Testis (tissue), 3 donors: ENCODE data around the gene SPSB1. TPM values are rescaled to one million over a fixed set of nuclear protein-coding genes. Genes with fewer than 3 reads are reported as not detected.
A peak's percentile ranks its signal among the peaks of the same experiment; 100 is the strongest.

Source experiments
- DNase-seq: peaks from one replicate; pipeline ENCODE4 v3.0.0-alpha.2; 2019
- H3K27ac ChIP-seq, 2 donors: fragments of 200-600 bp; sonication (generic); one replicate each; pipeline ENCODE4 v1.5.1; 2019
- H3K27me3 ChIP-seq: fragments of 200-600 bp; sonication (generic); one replicate; pipeline ENCODE4 v1.5.1; 2019
- H3K36me3 ChIP-seq: fragments of 200-600 bp; sonication (generic); one replicate; pipeline ENCODE4 v1.5.1; 2017; ENCODE audit warnings: low read depth; ENCODE audit errors: missing control alignments
- H3K4me1 ChIP-seq: fragments of 200-600 bp; sonication (generic); one replicate; pipeline ENCODE4 v1.5.1; 2019
- H3K4me3 ChIP-seq, 2 donors: fragments of 200-600 bp; sonication (generic); one replicate each; pipeline ENCODE4 v1.5.1; 2017 to 2019
- H3K9me3 ChIP-seq: fragments of 200-600 bp; sonication (generic); one replicate; pipeline ENCODE4 v1.5.1; 2017
- POLR2A ChIP-seq: fragments of 450-650 bp; IDR thresholded peaks from one replicate; pipeline ENCODE4 v1.6.1; 2017; ENCODE audit warnings: antibody characterized with exemption, mild to moderate bottlenecking, moderate library complexity
- WGBS, 2 donors: methylation state at CpG; one replicate each; pipeline ENCODE4 v1.1.5; 2018; 5-methylcytosine and 5-hydroxymethylcytosine counted together
- intact Hi-C: fragments of 100-400 bp; cut with DNase I; formaldehyde crosslinking; loops from one replicate; pipeline ENCODE4 v1.15.1; 2023; ENCODE audit warnings: low total_unique reads
- polyA plus RNA-seq: library from polyadenylated mRNA; stranded (reverse); fragments of 350-450 nt; fragmentation: Illumina TruSeq; extraction: RNeasy Lipid Tissue Mini Kit (QIAGEN cat#74804); gene quantifications from one replicate; pipeline ENCODE4 v1.2.3, GENCODE V29; 2014; ENCODE audit warnings: low read depth, low replicate concordance; ENCODE audit not compliant: insufficient read depth
- total RNA-seq, 2 donors: library from RNA; depleted of rRNA; stranded (reverse); fragments of >200 nt; gene quantifications; one replicate each; pipeline ENCODE4 v1.2.3, GENCODE V29; 2016
- TF ChIP-seq, protein P1 (sequence below), 3 experiments: fragments of 450-650 bp in 2 of 3; fragments of 200-600 bp in 1 of 3; sonication (generic) in 1 of 3; IDR thresholded peaks; one replicate each; pipeline ENCODE4 v1.5.1; 2016 to 2019; ENCODE audit warnings: antibody characterized with exemption in 3 of 3, mild to moderate bottlenecking in 2 of 3, moderate library complexity in 1 of 3

Gene SPSB1
- total and polyA plus RNA-seq, 3 donors from 2014 or later = 19.8 to 37.9 (median 30.0) TPM

DNA sequence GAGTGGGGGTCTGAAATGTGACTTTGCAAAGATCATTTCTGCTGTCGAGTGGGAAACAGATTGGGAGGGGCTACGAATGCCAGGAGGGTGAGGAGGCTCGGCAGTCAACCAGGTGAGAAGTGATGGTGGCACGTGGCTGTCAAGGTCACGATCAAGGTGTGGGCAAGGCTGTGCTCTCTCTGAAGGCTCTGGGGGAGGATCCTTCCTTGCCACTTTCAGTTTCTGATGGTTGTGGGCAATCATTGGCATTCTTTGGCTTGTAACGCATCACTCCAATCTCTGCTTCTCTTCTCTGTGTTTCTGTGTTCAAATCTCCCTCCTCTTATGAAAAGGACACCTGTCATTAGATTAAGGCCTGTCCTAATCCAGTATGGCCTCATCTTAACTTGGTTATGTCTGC, 6.1 kb upstream of the SPSB1 start:
- H3K4me1 ChIP-seq = peaks cover 21% of the 10 kb centered on the region
- intact Hi-C loops = no loop called here
- 72 to 73% methylated on average over 6 of the region's 6 CpGs for WGBS, 2 donors
- H3K27me3 ChIP-seq = no peaks in the 10 kb centered on the region
- DNase-seq = no peak
- H3K36me3 ChIP-seq = no peaks in the 10 kb centered on the region
- H3K9me3 ChIP-seq = no peaks in the 10 kb centered on the region
- no peak overlapping the region for H3K4me3 ChIP-seq
- no peak overlapping the region for H3K27ac ChIP-seq
- no peak for TF ChIP-seq POLR2A
- TF ChIP-seq, protein P1, sequence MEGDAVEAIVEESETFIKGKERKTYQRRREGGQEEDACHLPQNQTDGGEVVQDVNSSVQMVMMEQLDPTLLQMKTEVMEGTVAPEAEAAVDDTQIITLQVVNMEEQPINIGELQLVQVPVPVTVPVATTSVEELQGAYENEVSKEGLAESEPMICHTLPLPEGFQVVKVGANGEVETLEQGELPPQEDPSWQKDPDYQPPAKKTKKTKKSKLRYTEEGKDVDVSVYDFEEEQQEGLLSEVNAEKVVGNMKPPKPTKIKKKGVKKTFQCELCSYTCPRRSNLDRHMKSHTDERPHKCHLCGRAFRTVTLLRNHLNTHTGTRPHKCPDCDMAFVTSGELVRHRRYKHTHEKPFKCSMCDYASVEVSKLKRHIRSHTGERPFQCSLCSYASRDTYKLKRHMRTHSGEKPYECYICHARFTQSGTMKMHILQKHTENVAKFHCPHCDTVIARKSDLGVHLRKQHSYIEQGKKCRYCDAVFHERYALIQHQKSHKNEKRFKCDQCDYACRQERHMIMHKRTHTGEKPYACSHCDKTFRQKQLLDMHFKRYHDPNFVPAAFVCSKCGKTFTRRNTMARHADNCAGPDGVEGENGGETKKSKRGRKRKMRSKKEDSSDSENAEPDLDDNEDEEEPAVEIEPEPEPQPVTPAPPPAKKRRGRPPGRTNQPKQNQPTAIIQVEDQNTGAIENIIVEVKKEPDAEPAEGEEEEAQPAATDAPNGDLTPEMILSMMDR (IDR thresholded peaks at IDR 0.05) = no peak

DNA sequence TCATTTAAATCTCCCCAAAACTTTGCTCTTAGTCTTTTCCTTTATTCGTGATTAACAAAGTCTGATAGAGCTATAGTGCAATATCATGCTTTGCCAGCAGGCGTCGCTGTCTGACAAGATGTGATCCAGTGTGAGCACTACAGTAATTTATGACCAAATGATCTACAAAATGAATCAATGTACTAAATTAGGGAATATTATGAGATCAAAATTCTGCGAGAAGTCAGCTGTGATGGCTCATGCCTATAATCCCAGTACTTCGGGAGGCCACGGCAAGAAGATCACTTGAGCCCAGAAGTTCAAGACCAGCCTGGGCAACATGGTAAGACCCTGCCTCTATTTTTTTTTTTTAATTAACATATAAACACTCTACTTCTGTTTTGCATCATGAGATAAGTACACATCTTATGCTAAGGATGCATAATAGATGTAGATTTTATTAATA, 3.6 kb upstream of the SPSB1 start:
- TF ChIP-seq POLR2A = no peak
- TF ChIP-seq, protein P1 (IDR thresholded peaks at IDR 0.05) = peak; percentile 92 to 99 (median 97)
- peaks cover 26% of the 10 kb centered on the region for H3K4me1 ChIP-seq
- peak; percentile 88 for DNase-seq
- no peak overlapping the region for H3K4me3 ChIP-seq
- H3K27ac ChIP-seq = no peak overlapping the region
- no peaks in the 10 kb centered on the region for H3K27me3 ChIP-seq
- no peaks in the 10 kb centered on the region for H3K9me3 ChIP-seq
- intact Hi-C loops = no loop called here
- 61 to 75% methylated on average over 6 of the region's 6 CpGs for WGBS, 2 donors
- no peaks in the 10 kb centered on the region for H3K36me3 ChIP-seq

DNA sequence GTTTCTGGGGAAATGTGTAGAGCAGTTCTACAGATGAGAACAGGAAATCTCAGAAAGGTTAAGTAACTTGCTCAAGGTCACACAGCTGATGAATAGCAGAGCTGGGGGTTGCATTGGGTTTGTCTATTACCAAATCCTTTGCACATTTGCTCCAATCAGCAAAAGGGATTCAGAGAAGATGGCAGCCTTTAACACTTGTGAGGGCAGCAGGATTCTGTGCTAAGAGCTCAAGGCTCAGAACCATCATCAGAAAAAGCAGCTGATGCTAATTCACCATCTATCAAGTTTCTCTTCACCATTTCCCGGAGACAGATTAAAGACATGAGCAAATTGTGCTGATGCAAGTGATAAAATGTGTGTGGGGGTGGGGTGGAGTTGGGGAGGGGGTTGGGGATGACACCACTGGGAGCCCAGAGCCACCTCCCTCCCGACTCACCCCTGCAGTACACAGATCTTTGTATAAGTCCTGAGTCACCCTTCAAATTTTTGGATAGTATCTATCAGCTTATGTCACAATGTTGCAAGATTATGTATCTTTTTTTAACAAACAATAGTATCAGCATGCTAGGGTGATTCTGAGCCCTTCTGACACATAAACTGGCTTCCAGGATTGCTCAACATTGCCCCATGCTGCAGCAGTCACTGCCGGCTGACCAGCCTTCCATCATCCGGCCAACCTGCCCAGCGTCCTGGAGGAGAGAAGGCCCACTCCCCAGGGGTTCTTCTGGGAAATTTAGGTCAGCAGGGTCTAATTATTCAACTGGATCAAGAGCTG, 2.8 kb upstream of the SPSB1 start:
- Histone ChIP-seq H3K4me3 (no peak overlapping the region), H3K9me3 (no peaks in the 10 kb centered on the region), H3K27me3 (no peaks in the 10 kb centered on the region), H3K27ac (peak overlapping the region; percentile 62 to 93), H3K4me1 (peaks cover 33% of the 10 kb centered on the region), H3K36me3 (no peaks in the 10 kb centered on the region)
- DNase-seq = peak; percentile 78
- intact Hi-C loops = loop anchor here (10.0 kb wide), 1 partner anchor 155 kb away; no protein-coding TSS in a partner anchor
- no peak for TF ChIP-seq POLR2A
- TF ChIP-seq, protein P1 (IDR thresholded peaks at IDR 0.05) = no peak
- WGBS, 2 donors = 41 to 42% methylated on average over 5 of the region's 5 CpGs

DNA sequence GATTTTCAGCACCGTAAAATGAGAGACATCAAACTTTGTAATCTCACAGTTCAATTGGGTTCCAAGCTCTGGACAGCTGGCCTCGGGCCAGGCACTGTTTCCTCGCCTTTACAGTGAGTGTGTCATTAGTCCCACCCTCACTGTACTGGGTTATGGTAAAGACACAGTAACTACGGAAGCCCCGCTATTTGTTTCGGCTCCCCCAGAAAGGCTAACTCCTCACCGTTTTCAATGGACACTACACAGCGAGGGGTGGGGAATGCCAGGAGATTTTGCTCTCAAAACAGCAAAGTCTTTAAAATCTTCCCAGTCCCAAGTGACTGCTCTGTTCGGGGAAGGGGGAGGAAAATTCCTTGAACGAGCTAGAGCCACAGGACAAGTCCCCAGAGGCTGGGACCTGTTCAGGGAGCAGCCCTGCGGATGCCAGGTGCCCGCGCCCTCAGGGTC, 757 bp upstream of the SPSB1 start:
- Histone ChIP-seq H3K36me3 (no peaks in the 10 kb centered on the region), H3K27ac (peak overlapping the region; percentile 74 to 93), H3K27me3 (no peaks in the 10 kb centered on the region), H3K4me1 (peaks cover 40% of the 10 kb centered on the region), H3K9me3 (no peaks in the 10 kb centered on the region), H3K4me3 (peak overlapping the region; percentile 74 to 86)
- WGBS, 2 donors = 2 to 4% methylated on average over 10 to 13 of the region's 13 CpGs
- intact Hi-C loops = loop anchor here (10.0 kb wide), 1 partner anchor 153 kb away; no protein-coding TSS in a partner anchor
- no peak for TF ChIP-seq POLR2A
- TF ChIP-seq, protein P1 (IDR thresholded peaks at IDR 0.05) = no peak
- peak; percentile 75 for DNase-seq
